GM21529 (cell line): Measurements from ENCODE around the gene TULP3.

Source experiments
- ATAC-seq: cut with Tn5 transposase; IDR thresholded peaks from one replicate; pipeline ENCODE4 v1.9.1; 2021; ENCODE audit not compliant: unreplicated experiment

TULP3 gene

DNA sequence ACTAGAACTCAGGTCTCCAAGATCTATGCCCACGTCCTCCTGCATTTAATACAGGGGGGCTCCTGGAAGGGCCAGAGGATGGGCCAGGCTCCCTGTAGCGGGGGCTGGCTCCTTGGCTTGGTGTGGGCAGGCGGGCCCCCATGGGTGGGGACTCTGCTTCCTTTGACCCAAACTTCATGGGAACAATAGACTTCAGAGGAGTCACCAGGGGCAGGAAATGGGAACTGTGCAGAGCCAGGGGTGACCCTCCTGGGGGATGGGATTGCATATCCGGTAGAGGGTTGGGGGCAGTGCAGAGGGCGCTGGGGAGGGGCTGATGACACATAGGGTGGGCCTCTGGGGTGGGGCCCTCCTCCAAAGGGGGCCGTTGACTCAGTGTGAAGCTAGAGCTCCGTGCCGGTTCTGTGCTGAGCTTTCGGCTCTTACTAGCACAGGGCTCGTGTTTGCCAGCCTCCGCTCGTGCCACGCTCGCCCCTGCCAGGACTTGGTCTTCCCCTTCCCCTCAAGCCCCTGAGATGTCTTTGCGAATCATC lies 73.1 kb downstream of the TULP3 start:
- ATAC-seq, result no peak

DNA sequence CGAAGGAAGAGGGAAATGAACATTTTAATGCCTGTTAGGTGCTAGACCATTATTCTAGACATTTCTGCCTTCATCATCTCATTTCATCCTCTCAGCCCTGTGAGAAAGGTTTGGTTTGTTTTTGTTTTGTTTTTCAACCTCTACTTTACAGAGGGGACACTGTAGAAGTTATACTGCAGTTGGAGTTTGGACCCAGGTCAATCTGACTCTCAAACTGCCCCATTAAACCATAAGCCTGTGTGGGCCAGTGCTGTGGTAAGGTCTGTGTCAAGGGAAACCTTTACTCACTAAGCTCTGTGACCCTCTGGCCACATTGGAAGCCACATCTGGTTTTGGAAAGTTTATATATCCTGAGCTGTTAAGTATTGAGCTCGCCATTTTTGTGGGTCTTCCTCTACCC lies 77.0 kb downstream of the TULP3 start:
- no peak for ATAC-seq

DNA sequence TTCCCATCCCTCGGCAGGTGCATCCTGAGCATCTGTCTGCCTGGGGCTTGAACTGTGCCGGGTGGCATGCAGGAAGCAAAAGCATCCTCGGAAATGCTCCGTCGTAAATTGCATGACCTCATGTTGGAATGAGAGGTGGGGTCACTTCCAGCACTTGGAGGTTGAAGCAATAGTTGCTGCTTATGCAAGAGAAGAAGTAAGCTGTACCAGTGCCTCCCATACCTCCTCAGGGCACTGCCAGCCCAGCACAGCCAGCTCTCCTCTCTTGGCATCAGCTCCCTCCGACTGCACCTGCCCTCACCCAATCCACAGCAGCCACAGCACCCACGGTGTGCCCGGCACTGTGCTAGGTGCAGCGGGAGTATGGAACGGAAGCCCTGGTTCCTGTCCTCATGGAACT lies 80.1 kb downstream of the TULP3 start:
- no peak for ATAC-seq

DNA sequence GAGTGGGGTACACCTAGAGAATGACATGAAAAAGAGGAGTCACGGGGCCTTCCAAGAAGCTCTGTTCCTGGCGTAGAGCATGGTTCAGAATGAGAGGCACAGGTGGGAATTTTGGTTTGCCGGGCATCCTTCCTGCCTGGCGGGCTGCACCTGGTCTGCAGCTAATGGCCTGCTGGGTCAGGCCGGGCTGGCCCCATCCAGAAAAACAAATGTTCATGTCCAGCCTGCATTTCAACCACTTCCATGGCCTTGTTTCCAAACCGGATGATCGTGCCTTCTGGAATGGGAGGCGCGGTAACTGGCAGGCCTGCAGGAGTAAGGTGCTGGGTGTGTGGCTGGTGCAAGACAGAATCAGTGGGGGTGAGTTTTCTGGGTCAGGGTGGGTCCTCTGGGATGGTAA lies 82.9 kb downstream of the TULP3 start:
- ATAC-seq, result no peak

DNA sequence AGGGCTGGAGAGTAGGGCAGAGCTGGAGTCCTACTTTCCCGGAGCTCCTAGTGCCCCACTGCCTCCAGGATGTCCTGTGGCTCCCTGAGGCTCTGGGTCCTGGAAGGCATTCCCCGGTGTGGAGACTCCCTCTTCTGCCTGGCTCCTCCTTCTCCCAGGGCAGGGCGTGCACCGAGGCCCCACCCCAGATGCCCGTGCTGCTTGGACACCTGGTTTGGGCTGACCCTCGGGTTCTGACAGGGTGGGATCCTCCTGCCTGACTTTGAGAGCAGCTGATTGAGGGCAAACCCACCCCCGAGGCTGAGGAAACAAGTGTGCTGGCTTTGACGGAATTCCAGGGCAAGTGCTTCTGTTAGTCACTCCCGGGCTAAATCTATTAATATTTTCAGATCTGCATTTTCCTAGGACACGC lies 83.9 kb downstream of the TULP3 start:
- no peak for ATAC-seq

DNA sequence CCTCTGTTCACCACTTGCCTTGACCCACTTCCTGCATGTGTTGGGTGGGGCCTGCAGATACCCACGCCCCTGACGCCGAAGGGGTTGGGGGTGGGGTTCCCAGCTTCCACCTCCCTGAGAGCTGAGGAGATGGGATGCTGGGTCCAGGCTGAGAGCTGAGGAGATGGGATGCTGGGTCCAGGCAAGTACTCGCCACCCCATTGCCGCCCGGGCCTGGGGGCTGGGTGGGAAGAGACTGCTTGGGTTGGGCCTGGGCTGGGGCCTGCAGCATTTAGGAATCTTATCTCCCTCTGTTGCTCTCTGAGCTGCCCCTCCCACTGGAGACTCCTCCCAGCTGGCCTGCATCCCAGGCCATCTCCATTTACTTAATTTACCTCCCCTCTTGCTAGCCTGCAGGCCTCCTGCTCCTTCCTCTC lies 85.9 kb downstream of the TULP3 start:
- ATAC-seq, result no peak

DNA sequence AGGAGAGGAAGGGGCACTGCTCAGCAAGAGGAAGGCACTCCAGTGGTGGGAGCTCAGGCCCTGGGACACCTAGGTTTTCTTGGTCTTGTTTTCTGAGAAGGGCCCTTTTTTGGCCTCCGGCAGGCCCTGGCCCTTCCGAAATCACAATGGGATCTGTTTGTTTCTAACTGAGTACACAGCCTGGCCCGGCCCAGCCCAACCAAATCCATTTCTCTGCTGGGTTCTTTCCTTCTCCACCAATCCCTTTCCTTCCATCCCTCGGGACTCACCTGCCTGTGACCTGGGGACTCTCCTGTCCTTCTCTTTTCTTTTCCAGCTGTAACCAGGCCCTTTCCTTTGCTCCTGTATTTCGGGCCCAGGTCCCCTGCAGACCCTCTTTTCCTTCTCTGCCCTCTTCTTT lies 87.1 kb downstream of the TULP3 start:
- no peak for ATAC-seq

DNA sequence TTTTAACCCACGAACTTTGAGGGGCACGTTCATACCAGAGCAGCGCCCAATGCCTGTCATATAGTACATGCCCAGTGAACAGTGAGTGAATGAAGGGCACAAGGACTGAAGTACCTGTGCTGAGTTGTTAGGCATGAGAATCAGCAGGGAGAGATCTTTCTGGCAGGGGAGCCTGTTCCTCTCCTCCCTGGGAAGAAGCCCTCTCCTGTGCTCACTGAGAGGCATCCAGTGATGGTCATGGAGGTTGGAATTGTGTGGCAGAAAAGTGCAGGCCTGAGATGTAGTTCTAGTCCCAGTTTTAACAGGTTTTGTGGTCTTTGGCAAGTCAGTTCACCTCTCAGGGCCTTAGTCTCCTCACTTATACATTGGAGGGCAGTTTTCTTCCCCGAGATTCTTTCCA lies 89.1 kb downstream of the TULP3 start:
- ATAC-seq, result no peak

DNA sequence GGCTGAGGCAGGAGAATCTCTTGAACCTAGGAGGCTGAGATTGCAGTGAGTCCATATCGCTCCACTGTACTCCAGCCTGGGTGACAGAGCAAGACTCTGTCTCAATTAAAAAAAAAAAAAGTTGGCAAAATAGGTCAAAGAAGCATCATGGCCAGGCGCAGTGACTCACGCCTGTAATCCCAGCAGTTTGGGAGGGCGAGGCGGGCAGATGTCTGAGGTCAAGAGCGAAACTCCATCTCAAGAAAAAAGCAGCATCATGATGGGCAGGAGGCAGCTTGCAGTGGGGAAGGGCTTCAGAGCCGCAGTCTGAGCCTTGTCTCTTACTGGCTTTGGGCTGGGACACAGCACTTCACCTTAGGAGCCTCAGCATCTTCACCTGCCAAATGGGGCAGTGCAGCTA lies 89.9 kb downstream of the TULP3 start:
- no peak for ATAC-seq

DNA sequence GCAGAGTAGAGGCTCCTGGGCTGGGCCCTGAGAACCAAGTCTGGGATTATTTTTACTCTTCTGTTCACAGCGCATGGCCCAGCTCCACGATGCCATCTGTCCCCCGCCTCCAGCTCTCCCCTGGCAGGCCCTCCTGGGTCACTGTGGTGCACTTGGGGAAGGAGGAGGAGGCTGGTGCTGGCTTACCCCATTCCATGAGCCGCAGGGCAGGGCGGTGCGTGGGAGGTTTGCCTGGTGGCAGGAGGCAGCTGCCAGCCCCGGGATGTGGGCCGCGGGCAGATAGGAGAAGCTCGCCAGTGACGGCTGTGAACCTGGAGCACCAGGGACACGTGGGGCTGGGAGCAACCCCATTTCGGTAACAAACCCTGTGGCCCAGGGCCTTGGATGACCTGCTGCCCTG lies 91.7 kb downstream of the TULP3 start:
- no peak for ATAC-seq

DNA sequence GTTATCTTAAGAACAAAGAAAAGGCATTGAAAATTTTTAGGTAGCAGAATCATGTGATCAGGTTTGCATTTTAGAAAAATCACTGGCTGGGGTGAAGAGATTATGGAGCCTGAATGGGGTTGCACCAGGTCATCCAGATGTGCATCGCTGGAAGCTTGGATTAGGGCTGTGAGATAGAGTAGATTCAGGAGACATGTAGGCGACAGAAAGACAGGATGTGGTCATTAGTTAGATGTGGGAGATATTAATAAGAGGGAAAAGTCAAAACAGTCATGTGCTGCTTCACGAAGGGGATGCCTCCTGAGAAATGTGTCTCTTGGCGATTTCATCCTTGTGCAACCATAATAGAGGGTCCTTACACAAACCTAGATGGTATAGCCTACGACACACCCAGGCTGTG lies 93.6 kb downstream of the TULP3 start:
- no peak for ATAC-seq

DNA sequence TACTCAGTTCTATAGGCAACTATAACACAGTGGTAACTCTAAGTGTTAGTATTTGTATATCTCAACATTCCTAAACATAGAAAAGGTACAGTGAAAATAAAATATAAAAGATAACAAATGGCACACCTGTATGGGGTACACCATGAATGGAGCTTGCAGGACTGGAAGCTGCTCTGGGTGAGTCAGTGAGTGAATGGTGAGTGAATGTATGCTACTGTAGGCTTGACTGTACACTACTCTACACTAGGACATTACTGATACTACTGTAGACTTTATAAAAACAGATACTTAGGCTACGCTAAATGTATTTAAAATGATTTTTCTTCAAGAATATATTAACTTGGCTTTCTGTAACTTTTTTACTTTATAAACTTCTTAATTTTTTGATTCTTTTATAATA lies 94.0 kb downstream of the TULP3 start:
- ATAC-seq, result no peak

DNA sequence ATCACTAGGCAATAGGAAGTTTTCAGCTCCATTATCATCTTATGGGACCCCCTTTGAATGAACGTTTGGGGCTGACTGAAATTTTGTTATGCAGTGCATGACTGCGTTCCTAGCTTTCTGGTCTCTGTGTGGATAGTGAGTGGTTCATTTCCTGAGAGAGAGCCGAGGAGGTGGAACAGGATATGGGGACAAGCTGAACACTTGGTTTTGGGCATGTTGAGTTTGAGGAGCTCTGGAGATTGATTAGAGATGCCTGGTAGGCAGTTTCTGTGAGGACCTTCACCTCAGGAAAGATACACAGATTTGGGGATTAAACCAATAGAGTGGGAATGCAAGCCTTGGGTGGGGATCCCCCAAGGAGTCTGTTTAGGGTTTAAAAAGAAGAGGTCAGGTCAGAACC lies 96.2 kb downstream of the TULP3 start:
- no peak for ATAC-seq

DNA sequence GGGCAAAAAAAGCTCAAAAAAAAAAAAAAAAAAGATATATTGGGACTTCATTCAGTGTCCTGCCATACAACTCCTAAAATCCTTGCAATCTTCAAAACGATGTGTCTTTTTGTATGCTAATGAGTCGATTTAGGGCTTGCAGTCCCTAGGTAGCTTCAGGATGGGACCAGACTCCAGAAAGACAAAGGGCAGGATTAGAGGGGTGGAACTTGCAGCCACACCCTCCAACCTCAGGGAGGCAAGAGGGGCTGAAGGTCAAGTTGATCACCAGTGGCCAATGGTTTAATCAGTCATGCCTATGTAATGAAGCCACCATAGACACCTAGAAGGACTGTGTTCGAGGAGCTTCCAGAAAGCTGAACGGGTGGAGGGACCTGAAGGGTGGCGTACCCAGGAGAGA lies 97.8 kb downstream of the TULP3 start:
- no peak for ATAC-seq
